GM13977 (cell line): ENCODE data around the gene MAPKAPK2.
A peak's percentile ranks its signal among the peaks of the same experiment; 100 is the strongest.

Experiments
- DNase-seq: peaks from one replicate; pipeline ENCODE4 v3.0.0; 2012; ENCODE audit warnings: low spot score
- in situ Hi-C: fragments of 300-500 bp; cut with MboI; formaldehyde crosslinking; loops from one replicate; pipeline ENCODE4 v1.12.0; 2022; ENCODE audit warnings: low sequenced_read_pairs, low pct_unique_long_range_greater_than_20kb, mixed read lengths, inconsistent platforms; ENCODE audit not compliant: unreplicated experiment
- TF ChIP-seq, protein P1 (sequence below): IDR thresholded peaks from 2 replicates; pipeline ENCODE4 v1.5.1; 2012; ENCODE audit warnings: mild to moderate bottlenecking, control low read depth; ENCODE audit not compliant: insufficient read depth; ENCODE audit errors: extremely low read depth, missing control alignments

MAPKAPK2 gene

DNA sequence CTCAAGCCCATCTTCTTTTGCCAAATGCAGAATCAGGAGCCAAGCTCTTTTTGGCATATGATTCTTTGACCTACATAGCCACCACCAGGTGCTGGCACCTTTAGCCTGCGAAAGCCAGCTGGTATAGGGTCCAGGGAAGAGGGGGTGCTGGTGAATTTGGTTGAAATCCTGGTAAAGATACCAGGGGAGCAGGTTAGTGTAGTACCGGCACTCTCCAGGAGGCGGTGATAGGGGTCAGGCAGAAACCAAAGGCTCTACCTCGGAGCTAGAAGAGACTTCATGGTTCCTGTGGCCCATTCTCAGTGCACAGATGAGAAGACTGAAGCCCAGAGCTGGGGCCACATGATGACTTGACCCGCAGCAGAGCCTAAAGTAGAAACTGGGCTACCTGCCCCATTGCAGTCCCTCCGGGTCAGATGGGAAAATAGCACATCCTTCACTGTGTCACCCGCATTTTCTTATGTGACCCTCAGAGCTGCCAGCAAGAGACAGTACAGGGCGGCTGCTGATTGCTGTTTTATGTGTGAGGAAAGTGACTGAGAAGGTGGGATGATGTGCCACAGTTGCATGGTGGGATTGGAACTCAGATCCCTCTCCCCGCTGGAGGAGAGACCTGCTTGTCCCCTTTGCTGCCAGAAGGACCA is 49.9 kb downstream of the MAPKAPK2 start:
- peak; percentile 76 for DNase-seq
- in situ Hi-C loops, result loop anchor here (5.0 kb wide), 2 partner anchors 73 to 178 kb away; no protein-coding TSS in a partner anchor
- TF ChIP-seq, protein P1, sequence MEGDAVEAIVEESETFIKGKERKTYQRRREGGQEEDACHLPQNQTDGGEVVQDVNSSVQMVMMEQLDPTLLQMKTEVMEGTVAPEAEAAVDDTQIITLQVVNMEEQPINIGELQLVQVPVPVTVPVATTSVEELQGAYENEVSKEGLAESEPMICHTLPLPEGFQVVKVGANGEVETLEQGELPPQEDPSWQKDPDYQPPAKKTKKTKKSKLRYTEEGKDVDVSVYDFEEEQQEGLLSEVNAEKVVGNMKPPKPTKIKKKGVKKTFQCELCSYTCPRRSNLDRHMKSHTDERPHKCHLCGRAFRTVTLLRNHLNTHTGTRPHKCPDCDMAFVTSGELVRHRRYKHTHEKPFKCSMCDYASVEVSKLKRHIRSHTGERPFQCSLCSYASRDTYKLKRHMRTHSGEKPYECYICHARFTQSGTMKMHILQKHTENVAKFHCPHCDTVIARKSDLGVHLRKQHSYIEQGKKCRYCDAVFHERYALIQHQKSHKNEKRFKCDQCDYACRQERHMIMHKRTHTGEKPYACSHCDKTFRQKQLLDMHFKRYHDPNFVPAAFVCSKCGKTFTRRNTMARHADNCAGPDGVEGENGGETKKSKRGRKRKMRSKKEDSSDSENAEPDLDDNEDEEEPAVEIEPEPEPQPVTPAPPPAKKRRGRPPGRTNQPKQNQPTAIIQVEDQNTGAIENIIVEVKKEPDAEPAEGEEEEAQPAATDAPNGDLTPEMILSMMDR, result peak; percentile 87

DNA sequence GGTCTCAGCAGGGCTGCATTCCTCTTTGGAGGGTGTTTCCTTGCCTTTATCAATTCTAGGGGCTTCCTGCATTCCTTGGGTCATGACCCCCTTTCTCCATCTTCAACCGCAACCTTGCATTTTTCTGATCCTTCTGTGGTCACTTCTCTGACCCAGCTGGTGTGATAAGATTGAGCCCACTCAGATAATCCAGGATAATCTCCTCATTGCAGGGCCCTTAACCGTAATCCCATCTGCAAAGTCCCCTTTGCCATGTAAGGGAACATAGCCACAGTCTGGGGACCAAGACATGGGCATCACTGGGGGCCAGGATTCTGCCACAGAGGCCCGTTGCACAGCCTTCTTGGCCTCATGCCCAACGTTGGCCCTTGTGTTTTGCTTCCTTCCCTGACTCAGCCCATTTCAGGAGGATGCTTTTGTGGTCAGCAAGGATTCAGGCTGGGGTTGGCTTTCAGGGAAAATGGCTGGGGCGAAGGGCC is 50.9 kb downstream of the MAPKAPK2 start:
- TF ChIP-seq, protein P1, result no peak
- no peak for DNase-seq
- in situ Hi-C loops, result loop anchor here (5.0 kb wide), 2 partner anchors 72 to 177 kb away; no protein-coding TSS in a partner anchor

DNA sequence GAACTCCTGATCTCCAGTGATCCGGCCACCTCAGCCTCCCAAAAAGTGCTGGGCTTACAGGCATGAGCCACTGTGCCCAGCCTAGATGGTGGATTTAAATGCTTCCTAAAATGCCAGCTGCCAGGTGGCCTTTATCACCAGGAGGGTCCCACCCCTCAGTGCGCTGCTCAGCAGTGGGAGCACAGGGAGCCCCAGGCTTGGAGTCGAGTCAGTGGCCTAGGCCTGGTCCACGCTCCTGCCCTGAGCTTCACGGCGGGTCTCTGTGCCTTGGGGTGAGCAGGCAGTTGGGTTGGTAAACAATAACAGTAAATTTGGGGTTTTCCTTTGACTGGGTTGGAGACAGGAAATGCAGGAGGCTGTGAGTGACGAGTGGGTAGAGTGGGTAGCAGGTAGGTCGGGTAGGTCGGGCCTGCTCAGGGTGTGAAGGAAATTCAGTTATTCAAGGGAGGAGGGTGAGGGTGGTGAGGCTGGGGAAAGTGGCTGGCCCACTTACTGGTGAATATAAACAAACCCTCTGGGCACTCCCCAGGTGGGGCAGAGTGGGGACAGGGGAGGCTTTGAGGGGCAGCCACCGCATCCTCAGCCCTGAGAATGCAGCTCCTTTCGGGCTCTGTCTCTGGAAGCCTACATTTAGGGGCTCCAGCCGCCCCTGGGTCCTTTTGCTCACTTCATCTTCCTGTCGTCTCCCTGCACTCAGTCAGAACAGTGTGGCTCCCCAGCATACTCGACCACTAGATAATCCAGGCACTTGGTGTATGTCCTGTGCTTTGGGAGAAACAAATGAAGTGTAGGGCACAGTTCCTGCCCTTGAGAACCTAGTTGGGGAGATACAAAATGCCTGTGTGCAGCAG is 52.4 kb downstream of the MAPKAPK2 start:
- TF ChIP-seq, protein P1, result no peak
- in situ Hi-C loops, result loop anchor here (5.0 kb wide), 2 partner anchors 70 to 175 kb away; no protein-coding TSS in a partner anchor
- no peak for DNase-seq

DNA sequence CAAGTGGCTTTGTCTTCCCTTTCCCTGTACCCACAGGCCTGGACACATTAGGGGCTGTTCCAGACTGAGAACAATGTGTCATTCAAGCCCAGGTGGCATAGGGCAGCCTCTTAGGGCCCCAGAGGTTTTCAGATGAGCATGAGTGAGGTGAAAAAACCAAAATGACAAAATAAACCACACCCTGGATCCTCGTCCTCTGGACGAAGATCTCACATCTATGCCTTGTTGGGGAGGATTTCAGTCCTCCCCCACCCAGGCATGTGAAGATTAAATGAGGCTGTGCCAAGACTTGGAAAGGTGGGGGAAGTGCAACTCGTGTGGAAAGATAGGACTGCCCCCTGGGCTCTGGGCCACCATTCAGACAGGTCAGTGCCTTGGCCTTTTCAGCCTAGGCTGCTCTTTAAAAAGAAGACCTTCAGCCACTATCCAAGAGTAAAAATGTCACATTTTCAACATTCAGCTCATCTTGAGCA is 53.1 kb downstream of the MAPKAPK2 start:
- TF ChIP-seq, protein P1, result no peak
- DNase-seq, result peak; percentile 20
- in situ Hi-C loops, result loop anchor here (5.0 kb wide), 2 partner anchors 70 to 175 kb away; no protein-coding TSS in a partner anchor

DNA sequence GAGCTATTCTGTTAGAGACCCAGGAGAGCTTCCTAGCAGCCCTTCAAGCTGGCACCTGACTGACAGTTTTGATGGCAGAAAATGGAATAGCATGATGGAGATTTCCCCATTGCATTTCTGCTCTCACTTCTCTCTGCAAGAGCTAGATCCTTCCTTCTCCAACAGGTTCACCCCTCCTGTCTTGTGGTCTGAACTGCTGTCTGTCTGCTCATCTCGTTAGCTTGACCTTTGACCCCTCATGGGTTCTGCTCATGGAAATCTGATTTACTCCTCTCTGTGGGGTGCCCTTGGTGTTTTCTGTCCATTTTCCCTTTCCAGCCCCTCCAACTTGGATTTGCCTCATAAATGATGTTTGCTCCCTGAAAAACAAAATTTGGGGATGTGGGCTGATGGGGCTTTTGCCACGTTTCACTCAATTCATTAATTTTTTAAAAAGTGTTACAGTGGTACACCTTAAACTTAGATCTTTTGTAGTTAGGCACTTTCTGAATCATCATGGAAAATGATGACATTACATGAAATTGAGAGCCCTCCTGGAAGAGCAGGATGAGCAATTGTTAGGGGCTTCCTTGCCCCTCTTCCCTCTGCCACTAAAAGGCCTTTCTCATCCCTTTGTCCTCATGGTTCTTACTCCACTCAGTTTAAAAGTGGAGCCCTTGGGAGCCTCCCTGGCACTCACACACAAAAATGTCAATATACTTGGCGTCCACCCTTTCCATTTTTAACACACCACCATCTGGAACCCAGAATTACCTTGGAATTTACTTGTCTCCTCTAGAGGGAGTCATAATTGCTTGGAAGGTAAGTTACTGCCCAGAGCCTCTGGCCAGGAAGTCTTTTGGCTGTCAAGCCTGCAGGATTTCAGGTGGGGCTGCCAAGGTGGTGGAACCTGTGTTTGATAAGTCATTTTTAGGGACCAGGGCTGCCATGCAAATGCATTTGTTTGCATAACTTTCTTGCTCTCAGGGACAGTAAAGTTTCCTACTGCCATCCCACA is 54.0 kb downstream of the MAPKAPK2 start:
- DNase-seq, result peak; percentile 31
- in situ Hi-C loops, result loop anchor here (5.0 kb wide), 2 partner anchors 69 to 174 kb away; no protein-coding TSS in a partner anchor
- TF ChIP-seq, protein P1, result peak; percentile 34
